ENCODE results near the gene TSPAN9.

DNA sequence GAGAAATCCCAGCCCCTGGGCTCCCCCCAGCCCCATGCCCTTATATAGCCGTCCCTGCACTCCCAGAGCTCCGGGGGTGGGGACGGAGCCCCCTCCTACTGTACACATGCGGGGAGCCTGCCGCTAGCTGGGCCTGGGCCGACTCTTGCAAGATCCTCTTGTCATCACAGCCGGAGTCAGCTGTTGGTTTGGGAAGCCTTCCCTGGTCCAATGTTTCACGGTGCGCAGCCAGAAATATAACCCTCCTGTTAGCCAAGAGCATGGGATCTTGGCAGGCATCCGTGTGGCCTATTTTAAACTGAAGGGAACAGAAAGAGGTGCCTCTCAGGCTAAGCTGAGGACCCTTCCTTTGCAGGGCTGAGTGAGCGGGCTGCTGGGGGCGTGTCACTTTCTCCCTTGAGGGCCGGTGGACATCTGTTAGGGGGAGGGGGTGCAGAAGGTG, 175.3 kb downstream of the TSPAN9 start:
- no peak for TF ChIP-seq POLR2AphosphoS5 (IDR thresholded peaks at IDR 0.05; ENCODE audit: low read depth, low read length)
- TF ChIP-seq, protein P1, sequence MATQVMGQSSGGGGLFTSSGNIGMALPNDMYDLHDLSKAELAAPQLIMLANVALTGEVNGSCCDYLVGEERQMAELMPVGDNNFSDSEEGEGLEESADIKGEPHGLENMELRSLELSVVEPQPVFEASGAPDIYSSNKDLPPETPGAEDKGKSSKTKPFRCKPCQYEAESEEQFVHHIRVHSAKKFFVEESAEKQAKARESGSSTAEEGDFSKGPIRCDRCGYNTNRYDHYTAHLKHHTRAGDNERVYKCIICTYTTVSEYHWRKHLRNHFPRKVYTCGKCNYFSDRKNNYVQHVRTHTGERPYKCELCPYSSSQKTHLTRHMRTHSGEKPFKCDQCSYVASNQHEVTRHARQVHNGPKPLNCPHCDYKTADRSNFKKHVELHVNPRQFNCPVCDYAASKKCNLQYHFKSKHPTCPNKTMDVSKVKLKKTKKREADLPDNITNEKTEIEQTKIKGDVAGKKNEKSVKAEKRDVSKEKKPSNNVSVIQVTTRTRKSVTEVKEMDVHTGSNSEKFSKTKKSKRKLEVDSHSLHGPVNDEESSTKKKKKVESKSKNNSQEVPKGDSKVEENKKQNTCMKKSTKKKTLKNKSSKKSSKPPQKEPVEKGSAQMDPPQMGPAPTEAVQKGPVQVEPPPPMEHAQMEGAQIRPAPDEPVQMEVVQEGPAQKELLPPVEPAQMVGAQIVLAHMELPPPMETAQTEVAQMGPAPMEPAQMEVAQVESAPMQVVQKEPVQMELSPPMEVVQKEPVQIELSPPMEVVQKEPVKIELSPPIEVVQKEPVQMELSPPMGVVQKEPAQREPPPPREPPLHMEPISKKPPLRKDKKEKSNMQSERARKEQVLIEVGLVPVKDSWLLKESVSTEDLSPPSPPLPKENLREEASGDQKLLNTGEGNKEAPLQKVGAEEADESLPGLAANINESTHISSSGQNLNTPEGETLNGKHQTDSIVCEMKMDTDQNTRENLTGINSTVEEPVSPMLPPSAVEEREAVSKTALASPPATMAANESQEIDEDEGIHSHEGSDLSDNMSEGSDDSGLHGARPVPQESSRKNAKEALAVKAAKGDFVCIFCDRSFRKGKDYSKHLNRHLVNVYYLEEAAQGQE (IDR thresholded peaks at IDR 0.05; ENCODE audit: insufficient read depth in 1 of 2, low read depth in 2 of 2, low read length in 2 of 2) = no peak
- TF ChIP-seq SIN3A (IDR thresholded peaks at IDR 0.05; ENCODE audit: borderline replicate concordance, insufficient read depth, low read length) = no peak
